ENCODE data around the gene ST14. TPM values are rescaled to one million over a fixed set of nuclear protein-coding genes. Genes with fewer than 3 reads are reported as not detected.

ST14 gene
- total and polyA plus RNA-seq, 2 donors (not counting 3 experiments of a cell fraction or from before 2014, with no cell fraction given): 0.08 TPM; not detected in 1

DNA sequence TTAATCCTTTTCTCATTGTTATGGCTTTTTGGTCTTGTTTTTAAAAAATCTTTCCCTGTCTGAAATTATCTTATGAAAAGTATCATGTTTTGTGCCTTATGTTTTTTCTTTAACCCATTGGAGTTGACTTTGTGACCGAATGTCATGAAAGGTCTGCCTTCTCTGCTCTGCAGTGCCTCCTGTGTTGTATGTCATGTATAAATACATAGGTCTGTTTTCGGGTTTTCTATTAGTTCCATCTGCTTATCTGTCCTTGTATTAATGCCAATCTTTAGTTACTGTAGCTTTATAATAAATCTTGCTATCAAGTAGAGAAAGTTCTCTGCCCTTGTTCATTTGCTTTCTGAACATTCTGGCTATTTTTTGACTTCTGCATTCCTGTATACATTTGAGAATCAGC, 82.1 kb downstream of the ST14 start:
- CTCF ChIA-PET: interaction anchor here (1.9 kb wide), 1 partner anchor 29 kb away, joined by 4 read pairs; no protein-coding TSS in a partner anchor
- Histone ChIP-seq H3K9me3 (replicated peaks; ENCODE audit: control insufficient read depth, insufficient read depth, low read length) (no peaks in the 10 kb centered on the region), H2AFZ (ENCODE audit: low read depth, low read length) (no peak overlapping the region), H3K4me1 (ENCODE audit: control insufficient read depth, extremely low read depth, insufficient read depth, low read length) (no peaks in the 10 kb centered on the region), H3K9ac (replicated peaks; ENCODE audit: extremely low read depth, insufficient read depth, low read length) (no peak overlapping the region), H3K4me3 (replicated peaks in 1 of 3; ENCODE audit: insufficient read depth in 1 of 3, low read depth in 1 of 3, low read length in 3 of 3) (no peak overlapping the region), H3K27me3 (ENCODE audit: control insufficient read depth in 2 of 2, insufficient read depth in 2 of 2, low read length in 2 of 2) (no peaks in the 10 kb centered on the region), H3K4me2 (ENCODE audit: insufficient read depth, low read length) (no peak overlapping the region), H3K79me2 (ENCODE audit: control insufficient read depth, insufficient read depth, low read length) (no peaks in the 10 kb centered on the region), H4K20me1 (replicated peaks; ENCODE audit: control insufficient read depth, extremely low read depth, insufficient read depth, low read length) (no peaks in the 10 kb centered on the region), H3K9me1 (replicated peaks; ENCODE audit: control insufficient read depth, extremely low read depth, insufficient read depth, low read length) (no peaks in the 10 kb centered on the region), H3K27ac (ENCODE audit: insufficient read depth, low read depth, low read length) (no peak overlapping the region), H3K36me3 (ENCODE audit: control insufficient read depth in 2 of 2, extremely low read depth in 1 of 2, insufficient read depth in 2 of 2, low read length in 2 of 2) (peaks cover 0 to 2% of the 10 kb centered on the region in 2 experiments)
- POLR2A ChIA-PET: no interaction called here
- DNase-seq (ENCODE audit: low read depth, low spot score) (no peak), FAIRE-seq (no peak)
- BruUV-seq (replicated peaks): no TSS peak
- dilution Hi-C loops (cut with MboI; ENCODE audit: extremely low pct_ligation_motif_present, low sequenced_read_pairs): no loop called here
- TF ChIP-seq GATA2 (IDR thresholded peaks at IDR 0.05; ENCODE audit: insufficient read depth, insufficient read length, low read depth, low read length) (no peak), POLR2AphosphoS5 (IDR thresholded peaks at IDR 0.05; ENCODE audit: insufficient read depth, low read depth, low read length) (no peak), EZH2 (IDR thresholded peaks at IDR 0.05; ENCODE audit: borderline replicate concordance, low read depth, low read length, severe bottlenecking) (no peak), MYC (IDR thresholded peaks at IDR 0.05; ENCODE audit: low read depth, low read length) (no peak), JUN (IDR thresholded peaks at IDR 0.05; ENCODE audit: borderline replicate concordance, insufficient read depth, insufficient read length, low read depth) (no peak), CTCF (IDR thresholded peaks at IDR 0.05; ENCODE audit: extremely low read depth in 1 of 2, insufficient read depth in 1 of 2, low read depth in 1 of 2, low read length in 2 of 2) (no peak), POLR2A (IDR thresholded peaks at IDR 0.05; ENCODE audit: low read depth, low read length) (no peak), MAX (IDR thresholded peaks at IDR 0.05; ENCODE audit: insufficient read depth, insufficient read length) (no peak), FOS (IDR thresholded peaks at IDR 0.05; ENCODE audit: borderline replicate concordance, insufficient read depth, low read length) (no peak)
- intact Hi-C loops (cut with micrococcal nuclease): no loop called here
